GM12878 (cell line): ENCODE measurements around the gene USH2A.

Experiments
- EZH2 ChIP-seq: IDR thresholded peaks from 2 replicates; pipeline ENCODE4 v1.6.1; 2012; ENCODE audit warnings: low read depth, mild to moderate bottlenecking, control low read depth, inconsistent platforms, low read length, borderline replicate concordance; ENCODE audit not compliant: control insufficient read depth
- HDAC6 ChIP-seq: fragments of 200-600 bp; sonication (generic); IDR thresholded peaks from one replicate; pipeline ENCODE4 v1.8.0; 2017; ENCODE audit warnings: antibody characterized with exemption; ENCODE audit not compliant: unreplicated experiment
- POLR2AphosphoS5 ChIP-seq: IDR thresholded peaks from 2 replicates; pipeline ENCODE4 v1.6.1; 2011; ENCODE audit warnings: mild to moderate bottlenecking, low read length, inconsistent platforms
- SIX5 ChIP-seq: IDR thresholded peaks from 2 replicates; pipeline ENCODE4 v1.6.1; 2011; ENCODE audit warnings: mild to moderate bottlenecking, low read depth, low read length, moderate library complexity; ENCODE audit not compliant: severe bottlenecking
- SPI1 ChIP-seq: IDR thresholded peaks from 2 replicates; pipeline ENCODE4 v1.6.1; 2011; ENCODE audit warnings: low read depth, mild to moderate bottlenecking, low read length, moderate library complexity, borderline replicate concordance; ENCODE audit not compliant: insufficient read depth
- TCF12 ChIP-seq: IDR thresholded peaks from 2 replicates; pipeline ENCODE4 v1.6.1; 2011; ENCODE audit warnings: low read depth, mild to moderate bottlenecking, low read length
- TF ChIP-seq, protein P1 (sequence below): fragments of 450-650 bp; IDR thresholded peaks from 2 replicates; pipeline ENCODE4 v1.6.1; 2017; ENCODE audit warnings: mild to moderate bottlenecking
- TF ChIP-seq, protein P2 (sequence below), 3 experiments: IDR thresholded peaks in 2 of 3; conservative IDR thresholded peaks in 1 of 3; 2 replicates each; pipeline ENCODE4 v1.5.1; 2011; ENCODE audit warnings: low read depth in 3 of 3, low read length in 3 of 3, mild to moderate bottlenecking in 3 of 3, control low read depth in 2 of 3, moderate library complexity in 2 of 3, inconsistent platforms in 1 of 3, mixed read lengths in 1 of 3; ENCODE audit not compliant: control insufficient read depth in 2 of 3, insufficient read depth in 1 of 3; ENCODE audit errors: extremely low read depth in 1 of 3

DNA sequence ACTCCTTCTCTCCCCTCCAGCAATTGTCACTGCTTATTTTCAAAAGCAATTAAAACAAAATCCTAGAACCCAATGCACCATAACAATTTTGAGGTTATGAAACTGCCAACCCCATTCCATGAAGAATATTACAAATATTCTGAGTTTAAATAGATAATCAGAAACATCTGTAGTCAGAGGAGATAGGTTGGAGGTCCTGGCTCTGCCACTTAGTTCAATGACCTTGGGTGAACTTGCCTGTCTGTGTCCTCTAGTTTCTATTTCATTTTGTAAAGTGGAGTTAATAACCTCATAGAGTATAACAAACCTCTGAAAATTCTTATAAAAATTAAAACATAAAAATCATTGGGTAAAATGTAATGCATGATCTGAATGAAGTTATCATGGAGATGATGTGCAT lies 691.5 kb downstream of the USH2A start:
- no peak for TF ChIP-seq TCF12
- no peak for TF ChIP-seq SIX5
- TF ChIP-seq SPI1: no peak
- TF ChIP-seq EZH2: no peak
- TF ChIP-seq POLR2AphosphoS5: no peak
- TF ChIP-seq, protein P1, sequence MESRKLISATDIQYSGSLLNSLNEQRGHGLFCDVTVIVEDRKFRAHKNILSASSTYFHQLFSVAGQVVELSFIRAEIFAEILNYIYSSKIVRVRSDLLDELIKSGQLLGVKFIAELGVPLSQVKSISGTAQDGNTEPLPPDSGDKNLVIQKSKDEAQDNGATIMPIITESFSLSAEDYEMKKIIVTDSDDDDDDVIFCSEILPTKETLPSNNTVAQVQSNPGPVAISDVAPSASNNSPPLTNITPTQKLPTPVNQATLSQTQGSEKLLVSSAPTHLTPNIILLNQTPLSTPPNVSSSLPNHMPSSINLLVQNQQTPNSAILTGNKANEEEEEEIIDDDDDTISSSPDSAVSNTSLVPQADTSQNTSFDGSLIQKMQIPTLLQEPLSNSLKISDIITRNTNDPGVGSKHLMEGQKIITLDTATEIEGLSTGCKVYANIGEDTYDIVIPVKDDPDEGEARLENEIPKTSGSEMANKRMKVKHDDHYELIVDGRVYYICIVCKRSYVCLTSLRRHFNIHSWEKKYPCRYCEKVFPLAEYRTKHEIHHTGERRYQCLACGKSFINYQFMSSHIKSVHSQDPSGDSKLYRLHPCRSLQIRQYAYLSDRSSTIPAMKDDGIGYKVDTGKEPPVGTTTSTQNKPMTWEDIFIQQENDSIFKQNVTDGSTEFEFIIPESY: no peak
- TF ChIP-seq, protein P2, sequence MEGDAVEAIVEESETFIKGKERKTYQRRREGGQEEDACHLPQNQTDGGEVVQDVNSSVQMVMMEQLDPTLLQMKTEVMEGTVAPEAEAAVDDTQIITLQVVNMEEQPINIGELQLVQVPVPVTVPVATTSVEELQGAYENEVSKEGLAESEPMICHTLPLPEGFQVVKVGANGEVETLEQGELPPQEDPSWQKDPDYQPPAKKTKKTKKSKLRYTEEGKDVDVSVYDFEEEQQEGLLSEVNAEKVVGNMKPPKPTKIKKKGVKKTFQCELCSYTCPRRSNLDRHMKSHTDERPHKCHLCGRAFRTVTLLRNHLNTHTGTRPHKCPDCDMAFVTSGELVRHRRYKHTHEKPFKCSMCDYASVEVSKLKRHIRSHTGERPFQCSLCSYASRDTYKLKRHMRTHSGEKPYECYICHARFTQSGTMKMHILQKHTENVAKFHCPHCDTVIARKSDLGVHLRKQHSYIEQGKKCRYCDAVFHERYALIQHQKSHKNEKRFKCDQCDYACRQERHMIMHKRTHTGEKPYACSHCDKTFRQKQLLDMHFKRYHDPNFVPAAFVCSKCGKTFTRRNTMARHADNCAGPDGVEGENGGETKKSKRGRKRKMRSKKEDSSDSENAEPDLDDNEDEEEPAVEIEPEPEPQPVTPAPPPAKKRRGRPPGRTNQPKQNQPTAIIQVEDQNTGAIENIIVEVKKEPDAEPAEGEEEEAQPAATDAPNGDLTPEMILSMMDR (IDR thresholded peaks at IDR 0.05 in 2 of 3, conservative IDR thresholded peaks at IDR 0.05 in 1 of 3; ENCODE audit: control insufficient read depth in 2 of 3, extremely low read depth in 1 of 3, insufficient read depth in 1 of 3, low read depth in 3 of 3, low read length in 3 of 3): no peak
- no peak for TF ChIP-seq HDAC6
